Measurements from ENCODE around the gene FAM20C. TPM values are rescaled to one million over a fixed set of nuclear protein-coding genes. Genes with fewer than 3 reads are reported as not detected.

Gene FAM20C
- total and polyA plus RNA-seq, 10 of the 15 experiments (the other 5 are each of a cell fraction or from before 2014, with no cell fraction given): 0.44 TPM; not detected in 9

DNA sequence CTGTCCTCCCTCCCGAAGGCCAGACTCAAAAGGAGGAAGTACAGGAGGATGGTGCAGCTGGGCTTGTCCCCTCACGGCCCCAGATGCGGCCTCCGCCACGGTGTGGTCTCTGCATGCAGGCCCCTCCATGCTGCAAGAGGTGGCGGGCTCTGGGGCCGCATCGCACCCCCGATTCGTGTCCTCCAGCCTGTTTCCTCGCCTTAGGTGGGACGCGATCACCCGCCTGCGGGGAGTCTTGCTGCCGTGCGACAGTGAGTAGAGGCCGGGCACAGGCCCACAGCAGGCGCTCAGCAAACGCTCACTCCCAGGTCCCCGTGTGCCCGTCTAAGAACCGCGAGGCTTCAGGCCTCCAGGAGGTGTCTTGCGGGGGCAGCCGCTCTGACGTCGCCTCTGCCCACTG, 13.9 kb upstream of the FAM20C start:
- no peaks in the 10 kb centered on the region for H4K20me1 ChIP-seq (ENCODE audit: control insufficient read depth, insufficient read depth)
- ATAC-seq: no peak
- DNase-seq (ENCODE audit: low read depth, low spot score): no peak
- no peaks in the 10 kb centered on the region for H3K79me2 ChIP-seq (ENCODE audit: control insufficient read depth, insufficient read depth, low read length)
- WGBS (ENCODE audit: insufficient coverage, insufficient replicate concordance, low lambda C conversion rate, missing lambda C conversion rate): 61% methylated on average over 28 of the region's 28 CpGs
- H3K27ac ChIP-seq (ENCODE audit: control insufficient read depth, insufficient read depth): no peak overlapping the region
- H3K36me3 ChIP-seq (ENCODE audit: control insufficient read depth in 2 of 2, insufficient read depth in 2 of 2, low read length in 1 of 2): no peaks in the 10 kb centered on the region; a peak in 1 of 4 replicates
- no TSS peak for BruUV-seq (replicated peaks)
- TF ChIP-seq, protein P1, sequence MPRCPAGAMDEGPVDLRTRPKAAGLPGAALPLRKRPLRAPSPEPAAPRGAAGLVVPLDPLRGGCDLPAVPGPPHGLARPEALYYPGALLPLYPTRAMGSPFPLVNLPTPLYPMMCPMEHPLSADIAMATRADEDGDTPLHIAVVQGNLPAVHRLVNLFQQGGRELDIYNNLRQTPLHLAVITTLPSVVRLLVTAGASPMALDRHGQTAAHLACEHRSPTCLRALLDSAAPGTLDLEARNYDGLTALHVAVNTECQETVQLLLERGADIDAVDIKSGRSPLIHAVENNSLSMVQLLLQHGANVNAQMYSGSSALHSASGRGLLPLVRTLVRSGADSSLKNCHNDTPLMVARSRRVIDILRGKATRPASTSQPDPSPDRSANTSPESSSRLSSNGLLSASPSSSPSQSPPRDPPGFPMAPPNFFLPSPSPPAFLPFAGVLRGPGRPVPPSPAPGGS (IDR thresholded peaks at IDR 0.05; ENCODE audit: borderline replicate concordance, insufficient read depth, low read depth, low read length, poor library complexity, severe bottlenecking): peak; percentile 15
- TF ChIP-seq, protein P2, sequence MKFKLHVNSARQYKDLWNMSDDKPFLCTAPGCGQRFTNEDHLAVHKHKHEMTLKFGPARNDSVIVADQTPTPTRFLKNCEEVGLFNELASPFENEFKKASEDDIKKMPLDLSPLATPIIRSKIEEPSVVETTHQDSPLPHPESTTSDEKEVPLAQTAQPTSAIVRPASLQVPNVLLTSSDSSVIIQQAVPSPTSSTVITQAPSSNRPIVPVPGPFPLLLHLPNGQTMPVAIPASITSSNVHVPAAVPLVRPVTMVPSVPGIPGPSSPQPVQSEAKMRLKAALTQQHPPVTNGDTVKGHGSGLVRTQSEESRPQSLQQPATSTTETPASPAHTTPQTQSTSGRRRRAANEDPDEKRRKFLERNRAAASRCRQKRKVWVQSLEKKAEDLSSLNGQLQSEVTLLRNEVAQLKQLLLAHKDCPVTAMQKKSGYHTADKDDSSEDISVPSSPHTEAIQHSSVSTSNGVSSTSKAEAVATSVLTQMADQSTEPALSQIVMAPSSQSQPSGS (IDR thresholded peaks at IDR 0.05; ENCODE audit: low read length): no peak
- TF ChIP-seq IRF4 (IDR thresholded peaks at IDR 0.05; ENCODE audit: low read depth, low read length): no peak
- in situ Hi-C loops (cut with MboI): no loop called here
- H3K9me3 ChIP-seq (replicated peaks; ENCODE audit: control insufficient read depth, insufficient read depth, low read length): no peaks in the 10 kb centered on the region
- H3K27me3 ChIP-seq (replicated peaks in 1 of 2; ENCODE audit: control insufficient read depth in 2 of 2, insufficient read depth in 2 of 2, low read length in 1 of 2): no peaks in the 10 kb centered on the region
- FAIRE-seq: no peak
- no peak overlapping the region for H3K9ac ChIP-seq (ENCODE audit: control insufficient read depth, insufficient read depth, low read length)
- no peak overlapping the region for H3K4me3 ChIP-seq
- intact Hi-C loops (cut with micrococcal nuclease; ENCODE audit: unreplicated experiment): no loop called here
- RAD21 ChIA-PET (ENCODE audit: unreplicated experiment): no interaction called here
- H2AFZ ChIP-seq (ENCODE audit: control insufficient read depth, low read depth, low read length): no peak overlapping the region
- POLR2A ChIA-PET: no interaction called here
- H3K4me1 ChIP-seq (ENCODE audit: control insufficient read depth, insufficient read depth, low read length): no peaks in the 10 kb centered on the region
- no peak overlapping the region for H3K4me2 ChIP-seq (ENCODE audit: control insufficient read depth, insufficient read depth)
- SMC1A ChIA-PET (ENCODE audit: uncharacterized antibody, unreplicated experiment): no interaction called here
- CTCF ChIA-PET: no interaction called here

DNA sequence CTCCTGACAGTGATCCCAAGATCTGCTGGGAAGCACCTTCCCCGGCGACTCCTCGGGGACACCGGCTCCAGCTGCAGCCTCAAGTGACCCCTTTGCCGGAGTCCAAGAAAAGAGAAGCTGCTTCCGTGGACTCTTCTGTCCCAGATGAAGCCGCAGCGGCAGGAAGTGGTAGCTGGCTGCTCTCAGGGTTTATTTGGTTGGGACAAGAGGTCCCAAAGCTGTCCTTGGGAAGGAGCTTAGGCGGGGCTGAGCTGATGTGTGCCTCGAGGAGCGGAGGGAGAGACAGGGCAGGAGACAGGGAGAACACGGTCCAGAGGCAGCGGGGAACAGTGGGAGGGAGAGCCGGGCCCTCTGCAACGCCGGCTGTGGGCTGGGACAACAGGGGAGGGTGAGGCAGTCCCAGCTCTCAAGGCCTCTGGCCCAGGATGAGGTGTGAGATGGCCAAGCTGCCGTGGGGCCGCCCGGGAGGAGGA, 13.1 kb upstream of the FAM20C start:
- Histone ChIP-seq H3K9me3 (replicated peaks; ENCODE audit: control insufficient read depth, insufficient read depth, low read length) (no peaks in the 10 kb centered on the region), H3K79me2 (ENCODE audit: control insufficient read depth, insufficient read depth, low read length) (no peaks in the 10 kb centered on the region), H3K4me2 (ENCODE audit: control insufficient read depth, insufficient read depth) (no peak overlapping the region), H2AFZ (ENCODE audit: control insufficient read depth, low read depth, low read length) (no peak overlapping the region), H4K20me1 (ENCODE audit: control insufficient read depth, insufficient read depth) (no peaks in the 10 kb centered on the region), H3K27me3 (replicated peaks in 1 of 2; ENCODE audit: control insufficient read depth in 2 of 2, insufficient read depth in 2 of 2, low read length in 1 of 2) (no peaks in the 10 kb centered on the region), H3K36me3 (ENCODE audit: control insufficient read depth in 2 of 2, insufficient read depth in 2 of 2, low read length in 1 of 2) (no peaks in the 10 kb centered on the region; a peak in 1 of 4 replicates), H3K4me1 (ENCODE audit: control insufficient read depth, insufficient read depth, low read length) (no peaks in the 10 kb centered on the region), H3K27ac (ENCODE audit: control insufficient read depth, insufficient read depth) (no peak overlapping the region), H3K4me3 (no peak overlapping the region), H3K9ac (ENCODE audit: control insufficient read depth, insufficient read depth, low read length) (no peak overlapping the region)
- RAD21 ChIA-PET (ENCODE audit: unreplicated experiment): no interaction called here
- WGBS (ENCODE audit: insufficient coverage, insufficient replicate concordance, low lambda C conversion rate, missing lambda C conversion rate): 47% methylated on average over 16 of the region's 19 CpGs
- FAIRE-seq (no peak), DNase-seq (ENCODE audit: low read depth, low spot score) (no peak), ATAC-seq (no peak)
- in situ Hi-C loops (cut with MboI): no loop called here
- CTCF ChIA-PET: no interaction called here
- SMC1A ChIA-PET (ENCODE audit: uncharacterized antibody, unreplicated experiment): no interaction called here
- POLR2A ChIA-PET: no interaction called here
- intact Hi-C loops (cut with micrococcal nuclease; ENCODE audit: unreplicated experiment): no loop called here
- BruUV-seq (replicated peaks): no TSS peak
- TF ChIP-seq, protein P3, sequence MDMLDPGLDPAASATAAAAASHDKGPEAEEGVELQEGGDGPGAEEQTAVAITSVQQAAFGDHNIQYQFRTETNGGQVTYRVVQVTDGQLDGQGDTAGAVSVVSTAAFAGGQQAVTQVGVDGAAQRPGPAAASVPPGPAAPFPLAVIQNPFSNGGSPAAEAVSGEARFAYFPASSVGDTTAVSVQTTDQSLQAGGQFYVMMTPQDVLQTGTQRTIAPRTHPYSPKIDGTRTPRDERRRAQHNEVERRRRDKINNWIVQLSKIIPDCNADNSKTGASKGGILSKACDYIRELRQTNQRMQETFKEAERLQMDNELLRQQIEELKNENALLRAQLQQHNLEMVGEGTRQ (IDR thresholded peaks at IDR 0.05; ENCODE audit: borderline replicate concordance, low read depth, low read length): no peak
- TF ChIP-seq ZZZ3 (IDR thresholded peaks at IDR 0.05; ENCODE audit: control insufficient read depth, insufficient read length, low read depth) (no peak), ZBED1 (IDR thresholded peaks at IDR 0.05; ENCODE audit: borderline replicate concordance) (no peak), ASH2L (IDR thresholded peaks at IDR 0.05; ENCODE audit: borderline replicate concordance, low read depth) (no peak), RCOR1 (conservative IDR thresholded peaks at IDR 0.05; ENCODE audit: low read depth, low read length) (no peak), EED (IDR thresholded peaks at IDR 0.05; ENCODE audit: low read depth) (no peak)
- TF ChIP-seq, protein P4, sequence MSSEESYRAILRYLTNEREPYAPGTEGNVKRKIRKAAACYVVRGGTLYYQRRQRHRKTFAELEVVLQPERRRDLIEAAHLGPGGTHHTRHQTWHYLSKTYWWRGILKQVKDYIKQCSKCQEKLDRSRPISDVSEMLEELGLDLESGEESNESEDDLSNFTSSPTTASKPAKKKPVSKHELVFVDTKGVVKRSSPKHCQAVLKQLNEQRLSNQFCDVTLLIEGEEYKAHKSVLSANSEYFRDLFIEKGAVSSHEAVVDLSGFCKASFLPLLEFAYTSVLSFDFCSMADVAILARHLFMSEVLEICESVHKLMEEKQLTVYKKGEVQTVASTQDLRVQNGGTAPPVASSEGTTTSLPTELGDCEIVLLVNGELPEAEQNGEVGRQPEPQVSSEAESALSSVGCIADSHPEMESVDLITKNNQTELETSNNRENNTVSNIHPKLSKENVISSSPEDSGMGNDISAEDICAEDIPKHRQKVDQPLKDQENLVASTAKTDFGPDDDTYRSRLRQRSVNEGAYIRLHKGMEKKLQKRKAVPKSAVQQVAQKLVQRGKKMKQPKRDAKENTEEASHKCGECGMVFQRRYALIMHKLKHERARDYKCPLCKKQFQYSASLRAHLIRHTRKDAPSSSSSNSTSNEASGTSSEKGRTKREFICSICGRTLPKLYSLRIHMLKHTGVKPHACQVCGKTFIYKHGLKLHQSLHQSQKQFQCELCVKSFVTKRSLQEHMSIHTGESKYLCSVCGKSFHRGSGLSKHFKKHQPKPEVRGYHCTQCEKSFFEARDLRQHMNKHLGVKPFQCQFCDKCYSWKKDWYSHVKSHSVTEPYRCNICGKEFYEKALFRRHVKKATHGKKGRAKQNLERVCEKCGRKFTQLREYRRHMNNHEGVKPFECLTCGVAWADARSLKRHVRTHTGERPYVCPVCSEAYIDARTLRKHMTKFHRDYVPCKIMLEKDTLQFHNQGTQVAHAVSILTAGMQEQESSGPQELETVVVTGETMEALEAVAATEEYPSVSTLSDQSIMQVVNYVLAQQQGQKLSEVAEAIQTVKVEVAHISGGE (CRISPR knock-in tag; IDR thresholded peaks at IDR 0.05): no peak
